ENCODE data around the gene ATRNL1. TPM values are rescaled to one million over a fixed set of nuclear protein-coding genes. Genes with fewer than 3 reads are reported as not detected.

Gene ATRNL1
- total RNA-seq, 1 experiment from 2014 or later, result not detected

DNA sequence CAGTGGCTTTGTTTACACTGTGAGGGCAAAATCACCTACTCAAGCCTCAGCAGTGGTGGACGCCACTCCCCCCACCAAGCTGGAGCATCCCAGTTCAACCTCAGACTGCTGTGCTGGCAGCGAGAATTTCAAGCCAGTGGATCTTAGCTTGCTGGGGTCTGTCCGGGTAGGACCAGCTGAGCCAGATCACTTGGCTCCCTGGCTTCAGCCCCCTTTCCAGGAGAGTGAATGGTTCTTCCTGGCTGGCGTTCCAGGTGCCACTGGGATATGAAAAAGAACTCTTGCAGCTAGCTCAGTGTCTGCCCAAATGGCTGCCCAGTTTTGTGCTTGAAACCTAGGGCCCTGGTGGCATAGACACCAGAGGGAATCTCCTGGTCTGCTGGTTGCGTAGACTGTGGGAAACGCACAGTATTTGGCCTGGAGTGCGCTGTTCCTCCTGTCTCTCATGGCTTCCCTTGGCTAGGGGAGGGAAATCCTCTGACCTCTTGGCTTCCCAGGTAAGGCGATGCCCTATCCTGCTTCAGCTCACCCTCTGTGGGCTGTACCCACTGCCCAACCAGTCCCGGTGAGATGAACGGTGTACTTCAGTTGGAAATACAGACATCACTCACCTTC lies 398.5 kb downstream of the ATRNL1 start:
- BruUV-seq (replicated peaks), result no TSS peak
- H2AFZ ChIP-seq (ENCODE audit: low read length), result no peak overlapping the region
- no peaks in the 10 kb centered on the region for H3F3A ChIP-seq (ENCODE audit: low read length, unreplicated experiment)
- H3K27me3 ChIP-seq (ENCODE audit: low read length), result no peaks in the 10 kb centered on the region
- no peak for DNase-seq
- POLR2A ChIA-PET (ENCODE audit: unreplicated experiment), result no interaction called here
- ATAC-seq, result no peak
- intact Hi-C loops (cut with micrococcal nuclease), result no loop called here
- H3K4me1 ChIP-seq (ENCODE audit: insufficient read depth, low read length), result no peaks in the 10 kb centered on the region
- TF ChIP-seq EZH2 (IDR thresholded peaks at IDR 0.05; ENCODE audit: low read length, unreplicated experiment), result no peak
- TF ChIP-seq, protein P1, sequence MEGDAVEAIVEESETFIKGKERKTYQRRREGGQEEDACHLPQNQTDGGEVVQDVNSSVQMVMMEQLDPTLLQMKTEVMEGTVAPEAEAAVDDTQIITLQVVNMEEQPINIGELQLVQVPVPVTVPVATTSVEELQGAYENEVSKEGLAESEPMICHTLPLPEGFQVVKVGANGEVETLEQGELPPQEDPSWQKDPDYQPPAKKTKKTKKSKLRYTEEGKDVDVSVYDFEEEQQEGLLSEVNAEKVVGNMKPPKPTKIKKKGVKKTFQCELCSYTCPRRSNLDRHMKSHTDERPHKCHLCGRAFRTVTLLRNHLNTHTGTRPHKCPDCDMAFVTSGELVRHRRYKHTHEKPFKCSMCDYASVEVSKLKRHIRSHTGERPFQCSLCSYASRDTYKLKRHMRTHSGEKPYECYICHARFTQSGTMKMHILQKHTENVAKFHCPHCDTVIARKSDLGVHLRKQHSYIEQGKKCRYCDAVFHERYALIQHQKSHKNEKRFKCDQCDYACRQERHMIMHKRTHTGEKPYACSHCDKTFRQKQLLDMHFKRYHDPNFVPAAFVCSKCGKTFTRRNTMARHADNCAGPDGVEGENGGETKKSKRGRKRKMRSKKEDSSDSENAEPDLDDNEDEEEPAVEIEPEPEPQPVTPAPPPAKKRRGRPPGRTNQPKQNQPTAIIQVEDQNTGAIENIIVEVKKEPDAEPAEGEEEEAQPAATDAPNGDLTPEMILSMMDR (conservative IDR thresholded peaks at IDR 0.05; ENCODE audit: low read depth, low read length), result no peak
- no peak for TF ChIP-seq EZH2phosphoT487 (IDR thresholded peaks at IDR 0.05; ENCODE audit: borderline replicate concordance, low read length)
- no peak overlapping the region for H3K4me2 ChIP-seq (ENCODE audit: low read length)
- no peaks in the 10 kb centered on the region for H4K20me1 ChIP-seq (ENCODE audit: low read length)
- H3K79me2 ChIP-seq (ENCODE audit: low read length), result no peaks in the 10 kb centered on the region
- no peaks in the 10 kb centered on the region for H3K9me2 ChIP-seq (replicated peaks; ENCODE audit: low read length)
- H3K9me3 ChIP-seq (ENCODE audit: low read length), result no peaks in the 10 kb centered on the region
- H3K4me3 ChIP-seq (ENCODE audit: low read length), result no peak overlapping the region
- H3K9ac ChIP-seq (ENCODE audit: low read length), result no peak overlapping the region
- CTCF ChIA-PET, result no interaction called here
- H3K27ac ChIP-seq (ENCODE audit: low read length), result no peak overlapping the region
- H3K36me3 ChIP-seq (ENCODE audit: low read depth, low read length), result no peaks in the 10 kb centered on the region

DNA sequence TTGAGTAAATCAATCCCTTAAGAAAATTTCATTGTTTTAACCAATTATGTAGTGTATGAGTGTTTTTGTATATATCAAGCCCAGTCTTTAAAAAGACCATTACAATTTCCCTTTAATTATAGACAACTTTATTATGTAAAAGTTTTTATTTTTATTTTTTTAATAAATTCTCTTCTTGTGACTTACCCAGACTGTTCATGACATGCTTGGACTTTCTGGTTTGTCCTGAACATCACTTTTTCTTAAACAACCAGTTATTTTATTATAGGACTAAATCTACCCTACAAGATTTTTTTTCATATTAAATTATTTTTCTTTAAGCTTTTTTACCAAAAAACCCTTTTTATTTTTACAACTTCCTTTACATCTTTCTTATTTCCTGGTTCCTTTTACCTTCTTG lies 410.4 kb downstream of the ATRNL1 start:
- intact Hi-C loops (cut with micrococcal nuclease), result no loop called here

DNA sequence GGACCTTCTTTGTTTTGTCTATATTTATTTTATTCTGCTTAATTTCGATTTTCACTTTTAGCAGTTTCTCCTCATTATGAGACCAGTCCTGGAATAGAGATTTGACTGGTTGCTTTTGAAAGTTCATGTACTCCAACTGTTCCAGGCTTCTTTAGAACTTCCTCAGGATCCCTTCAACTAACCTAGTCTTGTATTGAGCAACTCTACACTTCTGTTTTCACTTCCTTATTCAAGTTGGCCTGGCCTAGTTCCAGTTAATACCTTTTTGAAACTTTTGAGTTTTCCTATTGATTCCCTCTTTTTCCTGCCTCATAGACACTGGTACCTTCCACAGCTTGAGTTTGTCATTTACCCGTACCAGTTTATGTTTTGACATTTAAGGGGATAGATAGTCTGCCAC lies 421.7 kb downstream of the ATRNL1 start:
- Histone ChIP-seq H3K9me3 (ENCODE audit: low read length) (no peaks in the 10 kb centered on the region), H3K36me3 (ENCODE audit: low read depth, low read length) (no peaks in the 10 kb centered on the region), H3K9me2 (replicated peaks; ENCODE audit: low read length) (no peaks in the 10 kb centered on the region), H3F3A (ENCODE audit: low read length, unreplicated experiment) (no peaks in the 10 kb centered on the region), H3K4me3 (ENCODE audit: low read length) (no peak overlapping the region), H3K4me1 (ENCODE audit: insufficient read depth, low read length) (no peaks in the 10 kb centered on the region), H2AFZ (ENCODE audit: low read length) (no peak overlapping the region), H3K9ac (ENCODE audit: low read length) (no peak overlapping the region), H3K79me2 (ENCODE audit: low read length) (no peaks in the 10 kb centered on the region), H3K27ac (ENCODE audit: low read length) (no peak overlapping the region), H4K20me1 (ENCODE audit: low read length) (no peaks in the 10 kb centered on the region), H3K27me3 (ENCODE audit: low read length) (no peaks in the 10 kb centered on the region), H3K4me2 (ENCODE audit: low read length) (no peak overlapping the region)
- ATAC-seq, result no peak
- intact Hi-C loops (cut with micrococcal nuclease), result no loop called here
- no peak for DNase-seq
- ChIA-PET POLR2A (ENCODE audit: unreplicated experiment) (no interaction called here), CTCF (no interaction called here)
- TF ChIP-seq, protein P1 (conservative IDR thresholded peaks at IDR 0.05; ENCODE audit: low read depth, low read length), result no peak
- TF ChIP-seq EZH2 (IDR thresholded peaks at IDR 0.05; ENCODE audit: low read length, unreplicated experiment) (no peak), EZH2phosphoT487 (IDR thresholded peaks at IDR 0.05; ENCODE audit: borderline replicate concordance, low read length) (no peak)
- no TSS peak for BruUV-seq (replicated peaks)

More for the DNA sequence above, 410.4 kb downstream of the ATRNL1 start:
- Histone ChIP-seq H3K4me3 (ENCODE audit: low read length) (no peak overlapping the region), H3K79me2 (ENCODE audit: low read length) (no peaks in the 10 kb centered on the region), H3K4me2 (ENCODE audit: low read length) (no peak overlapping the region), H3K27ac (ENCODE audit: low read length) (no peak overlapping the region), H3K27me3 (ENCODE audit: low read length) (no peaks in the 10 kb centered on the region), H3K4me1 (ENCODE audit: insufficient read depth, low read length) (no peaks in the 10 kb centered on the region), H3K9ac (ENCODE audit: low read length) (no peak overlapping the region), H3F3A (ENCODE audit: low read length, unreplicated experiment) (no peaks in the 10 kb centered on the region), H3K36me3 (ENCODE audit: low read depth, low read length) (no peaks in the 10 kb centered on the region), H3K9me2 (replicated peaks; ENCODE audit: low read length) (no peaks in the 10 kb centered on the region), H2AFZ (ENCODE audit: low read length) (no peak overlapping the region), H4K20me1 (ENCODE audit: low read length) (no peaks in the 10 kb centered on the region), H3K9me3 (ENCODE audit: low read length) (no peaks in the 10 kb centered on the region)
- CTCF ChIA-PET, result no interaction called here
- DNase-seq (peak; percentile 1), ATAC-seq (no peak)
- POLR2A ChIA-PET (ENCODE audit: unreplicated experiment), result no interaction called here
- TF ChIP-seq EZH2 (IDR thresholded peaks at IDR 0.05; ENCODE audit: low read length, unreplicated experiment) (no peak), EZH2phosphoT487 (IDR thresholded peaks at IDR 0.05; ENCODE audit: borderline replicate concordance, low read length) (no peak)
- TF ChIP-seq, protein P1 (conservative IDR thresholded peaks at IDR 0.05; ENCODE audit: low read depth, low read length), result no peak
- BruUV-seq (replicated peaks), result no TSS peak
